GM23338 (cell line): ENCODE data around the gene PPFIA2. TPM values are rescaled to one million over a fixed set of nuclear protein-coding genes. Genes with fewer than 3 reads are reported as not detected.

ENCODE experiments used
- ATAC-seq: fragments of 200-7000 bp; cut with Tn5 transposase; 3 replicates; pipeline ENCODE4 v1.9.1; 2020
- DNase-seq: peaks from one replicate; pipeline ENCODE4 v3.0.0-alpha.2; 2015; ENCODE audit warnings: low spot score
- H2AFZ ChIP-seq: fragments of 200-600 bp; sonication (generic); 2 replicates; pipeline ENCODE4 v1.8.0; 2016; ENCODE audit warnings: antibody characterized with exemption, mild to moderate bottlenecking, moderate library complexity
- H3F3A ChIP-seq: fragments of 200-600 bp; sonication (generic); replicated peaks from 2 replicates; pipeline ENCODE4 v1.8.0; 2017; ENCODE audit warnings: antibody characterized with exemption, mixed run types, low read depth
- H3K27ac ChIP-seq: fragments of 200-600 bp; sonication (generic); 2 replicates; pipeline ENCODE4 v1.6.1; 2016; ENCODE audit warnings: low read depth
- H3K27me3 ChIP-seq: fragments of 200-600 bp; sonication (generic); 2 replicates; pipeline ENCODE4 v1.8.0; 2016; ENCODE audit warnings: mild to moderate bottlenecking, mixed run types, moderate library complexity; ENCODE audit not compliant: insufficient read depth
- H3K36me3 ChIP-seq: fragments of 200-600 bp; sonication (generic); 2 replicates; pipeline ENCODE4 v1.8.0; 2016; ENCODE audit warnings: mild to moderate bottlenecking; ENCODE audit not compliant: insufficient read depth
- H3K4me1 ChIP-seq: fragments of 200-600 bp; sonication (generic); 2 replicates; pipeline ENCODE4 v1.8.0; 2016; ENCODE audit warnings: mild to moderate bottlenecking, moderate library complexity; ENCODE audit not compliant: insufficient read depth
- H3K4me2 ChIP-seq: fragments of 200-600 bp; sonication (generic); 2 replicates; pipeline ENCODE4 v1.7.1; 2017; ENCODE audit warnings: mixed run types
- H3K4me3 ChIP-seq: fragments of 200-600 bp; sonication (generic); 2 replicates; pipeline ENCODE4 v1.6.1; 2016; ENCODE audit warnings: mixed run types
- H3K79me2 ChIP-seq: fragments of 200-600 bp; sonication (generic); replicated peaks from 2 replicates; pipeline ENCODE4 v1.8.0; 2017; ENCODE audit warnings: mild to moderate bottlenecking; ENCODE audit not compliant: insufficient read depth
- H3K9me2 ChIP-seq: fragments of 200-600 bp; sonication (generic); 2 replicates; pipeline ENCODE4 v1.8.0; 2017; ENCODE audit not compliant: insufficient read depth
- H4K20me1 ChIP-seq: fragments of 200-600 bp; sonication (generic); replicated peaks from 2 replicates; pipeline ENCODE4 v1.8.0; 2017; ENCODE audit warnings: mild to moderate bottlenecking; ENCODE audit not compliant: insufficient read depth
- H3K27ac Mint-ChIP-seq: 2 replicates; pipeline ENCODE4 v1.8.0; 2020; ENCODE audit warnings: inconsistent platforms, mild to moderate bottlenecking, moderate library complexity, mixed read lengths
- H3K27me3 Mint-ChIP-seq: 3 replicates; pipeline ENCODE4 v1.8.0; 2022; ENCODE audit warnings: low read depth, mild to moderate bottlenecking, moderate library complexity, mixed read lengths, inconsistent platforms; ENCODE audit not compliant: insufficient read depth, poor library complexity
- H3K36me3 Mint-ChIP-seq: 3 replicates; pipeline ENCODE4 v1.8.0; 2021; ENCODE audit warnings: low read depth, mild to moderate bottlenecking, inconsistent platforms, moderate library complexity, mixed read lengths
- H3K4me1 Mint-ChIP-seq: 3 replicates; pipeline ENCODE4 v1.8.0; 2020; ENCODE audit warnings: mild to moderate bottlenecking, inconsistent platforms, mixed read lengths
- H3K4me3 Mint-ChIP-seq: 3 replicates; pipeline ENCODE4 v1.8.0; 2021; ENCODE audit warnings: moderate library complexity, mild to moderate bottlenecking, inconsistent platforms, mixed read lengths
- H3K9me3 Mint-ChIP-seq: 3 replicates; pipeline ENCODE4 v1.8.0; 2020; ENCODE audit warnings: moderate library complexity, mild to moderate bottlenecking, inconsistent platforms, mixed read lengths
- CREB1 ChIP-seq: fragments of 250-450 bp; sonication (Bioruptor Pico); IDR thresholded peaks from 2 replicates; pipeline ENCODE4 v1.5.0; 2020; ENCODE audit warnings: low read depth, mild to moderate bottlenecking, moderate library complexity
- EZH2 ChIP-seq: fragments of 200-600 bp; sonication (generic); IDR thresholded peaks from one replicate; pipeline ENCODE4 v1.8.0; 2017; ENCODE audit warnings: antibody characterized with exemption, mild to moderate bottlenecking, low read depth; ENCODE audit not compliant: unreplicated experiment
- EZH2phosphoT487 ChIP-seq: fragments of 200-600 bp; sonication (generic); IDR thresholded peaks from one replicate; pipeline ENCODE4 v1.8.1; 2018; ENCODE audit warnings: antibody characterized with exemption; ENCODE audit not compliant: unreplicated experiment
- JUNB ChIP-seq: IDR thresholded peaks from one replicate; pipeline ENCODE4 v1.6.1; 2016; ENCODE audit warnings: antibody characterized with exemption; ENCODE audit not compliant: unreplicated experiment
- NANOG ChIP-seq: IDR thresholded peaks from 2 replicates; pipeline ENCODE4 v1.6.1; 2016; ENCODE audit warnings: antibody characterized with exemption, borderline replicate concordance
- ZNF114 ChIP-seq: fragments of 250-450 bp; sonication (Bioruptor Pico); IDR thresholded peaks from 2 replicates; pipeline ENCODE4 v1.5.0; 2020; ENCODE audit warnings: mild to moderate bottlenecking, moderate library complexity
- ZNF331 ChIP-seq: fragments of 250-450 bp; sonication (Bioruptor Pico); IDR thresholded peaks from 2 replicates; pipeline ENCODE4 v1.5.0; 2020; ENCODE audit warnings: low read depth, mild to moderate bottlenecking, moderate library complexity
- polyA plus RNA-seq: library from polyadenylated mRNA; unstranded; fragments of >200 nt; fragmentation: Nextera tagmentation; extraction: Ambion mirVana; gene quantifications from 2 replicates; pipeline ENCODE4 v1.2.1, GENCODE V29; 2016
- total RNA-seq: library from RNA; depleted of rRNA; stranded (reverse); fragments of >200 nt; shearing (Covaris generic); gene quantifications from 2 replicates; pipeline ENCODE4 v1.2.3, GENCODE V29; 2014
- TF ChIP-seq, protein P1 (sequence below): IDR thresholded peaks from 2 replicates; pipeline ENCODE4 v1.6.1; 2016; ENCODE audit warnings: antibody characterized with exemption
- TF ChIP-seq, protein P2 (sequence below): IDR thresholded peaks from one replicate; pipeline ENCODE4 v1.6.1; 2018; ENCODE audit warnings: antibody characterized with exemption; ENCODE audit not compliant: unreplicated experiment

Gene PPFIA2
- total and polyA plus RNA-seq, 2 experiments from 2014 or later: 5.4 to 7.2 TPM

DNA sequence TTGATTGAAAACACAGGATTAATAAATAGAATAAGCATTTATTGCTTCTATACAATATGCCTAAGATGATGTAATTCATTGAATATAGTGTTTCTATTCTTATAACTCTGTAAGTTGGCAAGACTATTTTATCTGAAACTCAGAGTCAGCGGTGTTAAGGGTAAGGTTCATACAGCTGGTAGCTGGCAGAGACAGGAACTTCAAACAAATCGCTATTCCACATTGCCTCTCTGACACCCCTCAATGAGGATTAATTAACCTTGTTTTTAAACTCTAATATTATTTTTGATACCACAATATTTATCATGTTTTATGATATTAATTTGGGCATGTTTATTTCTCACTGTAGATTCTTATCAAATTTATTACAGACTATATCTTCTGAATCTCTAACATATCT is 357.9 kb downstream of the PPFIA2 start:
- Histone ChIP-seq H3K79me2 (no peaks in the 10 kb centered on the region), H3K27me3 (no peaks in the 10 kb centered on the region), H3F3A (no peaks in the 10 kb centered on the region), H3K9me2 (no peaks in the 10 kb centered on the region), H3K4me3 (no peak overlapping the region), H3K4me1 (no peaks in the 10 kb centered on the region), H3K36me3 (no peaks in the 10 kb centered on the region), H4K20me1 (no peaks in the 10 kb centered on the region), H3K27ac (no peak overlapping the region), H3K4me2 (no peak overlapping the region), H2AFZ (no peak overlapping the region)
- H3K4me3 Mint-ChIP-seq: no peak overlapping the region
- TF ChIP-seq ZNF331: no peak
- no peak for TF ChIP-seq JUNB
- no peak for TF ChIP-seq ZNF114 (CRISPR knock-in tag)
- TF ChIP-seq, protein P1, sequence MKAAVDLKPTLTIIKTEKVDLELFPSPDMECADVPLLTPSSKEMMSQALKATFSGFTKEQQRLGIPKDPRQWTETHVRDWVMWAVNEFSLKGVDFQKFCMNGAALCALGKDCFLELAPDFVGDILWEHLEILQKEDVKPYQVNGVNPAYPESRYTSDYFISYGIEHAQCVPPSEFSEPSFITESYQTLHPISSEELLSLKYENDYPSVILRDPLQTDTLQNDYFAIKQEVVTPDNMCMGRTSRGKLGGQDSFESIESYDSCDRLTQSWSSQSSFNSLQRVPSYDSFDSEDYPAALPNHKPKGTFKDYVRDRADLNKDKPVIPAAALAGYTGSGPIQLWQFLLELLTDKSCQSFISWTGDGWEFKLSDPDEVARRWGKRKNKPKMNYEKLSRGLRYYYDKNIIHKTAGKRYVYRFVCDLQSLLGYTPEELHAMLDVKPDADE: no peak
- TF ChIP-seq CREB1: no peak
- TF ChIP-seq, protein P2, sequence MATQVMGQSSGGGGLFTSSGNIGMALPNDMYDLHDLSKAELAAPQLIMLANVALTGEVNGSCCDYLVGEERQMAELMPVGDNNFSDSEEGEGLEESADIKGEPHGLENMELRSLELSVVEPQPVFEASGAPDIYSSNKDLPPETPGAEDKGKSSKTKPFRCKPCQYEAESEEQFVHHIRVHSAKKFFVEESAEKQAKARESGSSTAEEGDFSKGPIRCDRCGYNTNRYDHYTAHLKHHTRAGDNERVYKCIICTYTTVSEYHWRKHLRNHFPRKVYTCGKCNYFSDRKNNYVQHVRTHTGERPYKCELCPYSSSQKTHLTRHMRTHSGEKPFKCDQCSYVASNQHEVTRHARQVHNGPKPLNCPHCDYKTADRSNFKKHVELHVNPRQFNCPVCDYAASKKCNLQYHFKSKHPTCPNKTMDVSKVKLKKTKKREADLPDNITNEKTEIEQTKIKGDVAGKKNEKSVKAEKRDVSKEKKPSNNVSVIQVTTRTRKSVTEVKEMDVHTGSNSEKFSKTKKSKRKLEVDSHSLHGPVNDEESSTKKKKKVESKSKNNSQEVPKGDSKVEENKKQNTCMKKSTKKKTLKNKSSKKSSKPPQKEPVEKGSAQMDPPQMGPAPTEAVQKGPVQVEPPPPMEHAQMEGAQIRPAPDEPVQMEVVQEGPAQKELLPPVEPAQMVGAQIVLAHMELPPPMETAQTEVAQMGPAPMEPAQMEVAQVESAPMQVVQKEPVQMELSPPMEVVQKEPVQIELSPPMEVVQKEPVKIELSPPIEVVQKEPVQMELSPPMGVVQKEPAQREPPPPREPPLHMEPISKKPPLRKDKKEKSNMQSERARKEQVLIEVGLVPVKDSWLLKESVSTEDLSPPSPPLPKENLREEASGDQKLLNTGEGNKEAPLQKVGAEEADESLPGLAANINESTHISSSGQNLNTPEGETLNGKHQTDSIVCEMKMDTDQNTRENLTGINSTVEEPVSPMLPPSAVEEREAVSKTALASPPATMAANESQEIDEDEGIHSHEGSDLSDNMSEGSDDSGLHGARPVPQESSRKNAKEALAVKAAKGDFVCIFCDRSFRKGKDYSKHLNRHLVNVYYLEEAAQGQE: no peak
- H3K27me3 Mint-ChIP-seq: peaks cover 1% of the 10 kb centered on the region
- no peaks in the 10 kb centered on the region for H3K36me3 Mint-ChIP-seq
- no peak overlapping the region for H3K27ac Mint-ChIP-seq
- no peaks in the 10 kb centered on the region for H3K9me3 Mint-ChIP-seq
- ATAC-seq: no peak
- DNase-seq: no peak
- H3K4me1 Mint-ChIP-seq: no peaks in the 10 kb centered on the region

DNA sequence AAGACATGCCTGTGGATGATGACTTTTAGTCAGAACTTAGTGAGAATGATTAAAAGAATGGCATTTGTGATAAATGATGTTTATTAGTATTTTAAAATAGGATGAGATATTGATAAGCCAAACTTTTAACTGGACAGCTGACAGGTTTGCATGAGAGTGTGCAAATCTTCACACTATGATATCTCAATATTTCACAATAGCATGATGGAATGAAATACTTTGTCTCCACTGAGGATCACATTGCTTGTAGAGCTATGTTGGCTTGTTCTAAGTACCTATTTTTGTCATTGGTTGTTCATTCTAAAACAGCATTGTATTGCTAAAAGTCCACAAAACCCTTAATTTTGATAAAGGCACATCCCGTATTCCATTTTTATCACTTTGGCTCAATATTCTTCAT is 359.1 kb downstream of the PPFIA2 start:
- no peak overlapping the region for H3K27ac ChIP-seq
- no peak for DNase-seq
- H3K9me3 Mint-ChIP-seq: no peaks in the 10 kb centered on the region
- no peaks in the 10 kb centered on the region for H3K9me2 ChIP-seq
- no peak overlapping the region for H3K4me3 ChIP-seq
- H3K4me2 ChIP-seq: no peak overlapping the region
- no peaks in the 10 kb centered on the region for H4K20me1 ChIP-seq
- ATAC-seq: no peak
- H3K4me3 Mint-ChIP-seq: no peak overlapping the region
- H3K27me3 ChIP-seq: no peaks in the 10 kb centered on the region
- H3K36me3 ChIP-seq: no peaks in the 10 kb centered on the region
- no peaks in the 10 kb centered on the region for H3K4me1 Mint-ChIP-seq
- H3K27ac Mint-ChIP-seq: no peak overlapping the region
- peaks cover 1% of the 10 kb centered on the region for H3K27me3 Mint-ChIP-seq
- no peak overlapping the region for H2AFZ ChIP-seq
- H3F3A ChIP-seq: no peaks in the 10 kb centered on the region
- H3K79me2 ChIP-seq: no peaks in the 10 kb centered on the region
- H3K4me1 ChIP-seq: no peaks in the 10 kb centered on the region
- no peaks in the 10 kb centered on the region for H3K36me3 Mint-ChIP-seq
- TF ChIP-seq EZH2 (no peak), NANOG (no peak), EZH2phosphoT487 (no peak)
- TF ChIP-seq, protein P1: no peak
- TF ChIP-seq, protein P2: no peak
